A549 (cell line): ENCODE data around the gene ACSL3. TPM values are rescaled to one million over a fixed set of nuclear protein-coding genes. Genes with fewer than 3 reads are reported as not detected.
"Not testable (repeated sequence)": the region's sequence is repeated elsewhere in the genome, so short reads cannot be mapped to it uniquely, and the experiment has no call there.

Experiments used
- ATAC-seq, 2 experiments: fragments of 200-7000 bp in 1 of 2; fragments of >200 bp in 1 of 2; cut with Nextera tagmentation in 1 of 2; cut with Tn5 transposase in 1 of 2; 3 replicates each; pipeline versions ENCODE4 v1.8.0 to v1.9.1; 2018 to 2020; ENCODE audit warnings: mild to moderate bottlenecking in 1 of 2, moderate library complexity in 1 of 2
- CTCF ChIA-PET: fragments of 300-600 bp; sonication (Branson Sonifier 250); formaldehyde crosslinking; extraction: SDS; loops from one replicate; lab custom pipeline; 2021; ENCODE audit warnings: antibody characterized with exemption, inconsistent platforms; lab: Yijun Ruan, JAX
- POLR2A ChIA-PET: fragments of 350-600 bp; formaldehyde crosslinking; extraction: SDS; loops from one replicate; lab custom pipeline; 2021; ENCODE audit warnings: antibody characterized with exemption, inconsistent platforms; lab: Yijun Ruan, JAX
- DNase-seq, 2 experiments: peaks; one replicate each; pipeline versions ENCODE4 v3.0.0 to v3.0.0-alpha.2; 2011 to 2016; ENCODE audit warnings: low read depth in 1 of 2, low spot score in 1 of 2
- FAIRE-seq: peaks from 2 replicates; lab custom pipeline; 2011; peaks lifted over from hg19 to GRCh38; lab: Jason Lieb, UNC
- H3K27ac ChIP-seq, 2 experiments: fragments of >200 bp; sonication (Bioruptor Twin); formaldehyde crosslinking; 3 replicates each; pipeline ENCODE4 v1.5.1; 2016 to 2017
- H3K4me1 ChIP-seq: fragments of >200 bp; sonication (Bioruptor Twin); formaldehyde crosslinking; 3 replicates; pipeline ENCODE4 v1.6.1; 2016
- H3K4me2 ChIP-seq: fragments of >200 bp; sonication (Bioruptor Twin); formaldehyde crosslinking; 3 replicates; pipeline ENCODE4 v1.6.1; 2016
- H3K4me3 ChIP-seq: fragments of >200 bp; sonication (Bioruptor Twin); formaldehyde crosslinking; 3 replicates; pipeline ENCODE4 v1.5.1; 2016
- H3K9me3 ChIP-seq: fragments of >200 bp; sonication (Bioruptor Twin); formaldehyde crosslinking; 3 replicates; pipeline ENCODE4 v1.6.1; 2016
- CBX2 ChIP-seq: fragments of 200-600 bp; sonication (generic); IDR thresholded peaks from 2 replicates; pipeline ENCODE4 v1.6.1; 2016; ENCODE audit warnings: low read depth, mild to moderate bottlenecking, borderline replicate concordance
- CBX8 ChIP-seq: fragments of 200-600 bp; sonication (generic); IDR thresholded peaks from 2 replicates; pipeline ENCODE4 v1.6.1; 2016
- EP300 ChIP-seq, 2 experiments: fragments of >200 bp; sonication (Bioruptor Twin); formaldehyde crosslinking; IDR thresholded peaks; 2 replicates in 1 of 2; 3 replicates in 1 of 2; pipeline ENCODE4 v1.6.1; 2016 to 2017
- FOSB ChIP-seq: fragments of 250-450 bp; sonication (Bioruptor Pico); IDR thresholded peaks from 2 replicates; pipeline ENCODE4 v1.5.0; 2020; ENCODE audit warnings: mild to moderate bottlenecking, moderate library complexity
- HOXB13 ChIP-seq: fragments of 250-450 bp; sonication (Bioruptor Pico); IDR thresholded peaks from 2 replicates; pipeline ENCODE4 v1.5.0; 2020; ENCODE audit warnings: low read depth, mild to moderate bottlenecking, moderate library complexity
- MAFK ChIP-seq: fragments of 450-650 bp; IDR thresholded peaks from 2 replicates; pipeline ENCODE4 v1.6.1; 2014; ENCODE audit not compliant: partially characterized antibody
- POLR2A ChIP-seq: IDR thresholded peaks from 2 replicates; pipeline ENCODE4 v1.6.1; 2012; ENCODE audit warnings: mild to moderate bottlenecking, low read length
- POLR2AphosphoS2 ChIP-seq: conservative IDR thresholded peaks from 2 replicates; pipeline ENCODE4 v1.6.1; 2012; ENCODE audit warnings: low read length, improper control_type of control experiment, inconsistent platforms
- RAD21 ChIP-seq, 2 experiments: fragments of >200 bp in 1 of 2; sonication (Bioruptor Twin) in 1 of 2; formaldehyde crosslinking in 1 of 2; IDR thresholded peaks in 1 of 2; conservative IDR thresholded peaks in 1 of 2; 2 replicates in 1 of 2; 3 replicates in 1 of 2; pipeline ENCODE4 v1.6.1; 2012 to 2018; ENCODE audit warnings: inconsistent platforms in 1 of 2
- RNF2 ChIP-seq: fragments of 200-600 bp; sonication (generic); IDR thresholded peaks from 2 replicates; pipeline ENCODE4 v1.6.1; 2016; ENCODE audit warnings: low read depth, mild to moderate bottlenecking, antibody characterized with exemption, moderate library complexity, borderline replicate concordance
- SMC3 ChIP-seq: fragments of >200 bp; sonication (Bioruptor Twin); formaldehyde crosslinking; IDR thresholded peaks from 3 replicates; pipeline ENCODE4 v1.6.1; 2018; ENCODE audit warnings: inconsistent platforms
- WGBS: methylation state at CpG from one replicate; pipeline ENCODE4 v1.1.6; 2017; ENCODE audit errors: missing lambda C conversion rate; 5-methylcytosine and 5-hydroxymethylcytosine counted together
- polyA plus RNA-seq, 4 experiments: library from polyadenylated mRNA; depleted of rRNA in 3 of 4; stranded (reverse); fragments of >200 nt; fragmentation: RNase III in 1 of 4; extraction: RNeasy Plus Mini Kit Qiagen cat#74134 plus additional on column Dnase treatment in 1 of 4; gene quantifications; 2 replicates in 3 of 4; 3 replicates in 1 of 4; pipeline ENCODE4 v1.2.3, GENCODE V29; 2011 to 2017
- TF ChIP-seq, protein P1 (sequence below): fragments of 250-450 bp; sonication (Bioruptor Pico); IDR thresholded peaks from 2 replicates; pipeline ENCODE4 v1.5.0; 2021; ENCODE audit warnings: mild to moderate bottlenecking, moderate library complexity, borderline replicate concordance
- TF ChIP-seq, protein P2 (sequence below): fragments of >200 bp; sonication (Bioruptor Twin); formaldehyde crosslinking; IDR thresholded peaks from 3 replicates; pipeline ENCODE4 v1.5.1; 2016

The ACSL3 gene
- polyA plus RNA-seq, 2 of the 4 experiments (the other 2 are of a cell fraction), result 142 to 160 TPM

DNA sequence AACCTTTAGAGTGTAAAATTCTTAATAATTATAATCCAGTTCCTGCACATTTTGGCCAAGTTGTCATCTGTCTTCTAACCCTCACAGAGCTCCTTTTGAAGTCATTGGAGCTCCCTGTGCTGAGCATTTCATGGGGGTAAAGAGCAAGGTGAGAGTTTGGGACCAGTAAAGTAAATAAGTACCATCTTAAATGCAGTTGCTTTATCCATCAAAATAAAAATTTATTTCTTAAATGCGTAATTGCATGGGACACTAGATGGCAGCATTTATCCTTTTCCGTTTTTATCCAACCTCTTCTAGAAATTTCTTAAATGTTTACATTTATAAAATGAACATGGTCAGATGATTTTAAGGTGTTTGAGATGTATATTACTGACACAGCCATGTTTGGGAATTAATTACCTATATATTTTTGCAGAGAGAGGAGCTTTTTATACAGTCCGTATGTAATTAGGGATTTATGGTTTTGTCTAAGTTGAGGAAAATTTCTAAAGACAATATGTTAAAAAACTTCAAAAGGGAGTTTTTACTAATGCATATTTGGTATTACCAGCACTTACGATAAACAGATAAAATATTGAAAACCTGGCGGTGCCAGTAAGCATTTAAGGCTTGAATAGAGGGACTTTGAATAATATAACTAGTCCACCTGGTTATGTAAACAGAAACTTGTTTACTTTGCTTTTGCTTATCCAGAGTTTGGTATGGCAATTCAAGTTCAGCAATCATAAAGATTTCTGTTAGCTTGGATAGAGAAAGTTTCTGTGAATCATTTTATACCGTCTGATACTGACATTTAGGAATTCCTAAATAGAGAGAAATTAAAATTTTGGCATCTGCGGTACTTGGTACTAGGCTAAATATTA lies 54.5 kb downstream of the ACSL3 start:
- FAIRE-seq (no peak), ATAC-seq (no peak), DNase-seq (peak in 1 of 2 experiments; percentile 27)
- TF ChIP-seq CBX8 (no peak), RAD21 (conservative IDR thresholded peaks at IDR 0.05 in 1 of 2, IDR thresholded peaks at IDR 0.05 in 1 of 2) (peak in 1 of 2 experiments; percentile 36; a peak in 3 of 5 replicates), POLR2A (no peak), EP300 (IDR thresholded peaks at IDR 0.05) (no peak), HOXB13 (CRISPR knock-in tag) (no peak), CBX2 (no peak), SMC3 (peak; percentile 15; the same call in 1 of the 3 replicates), POLR2AphosphoS2 (no peak)
- TF ChIP-seq, protein P1, sequence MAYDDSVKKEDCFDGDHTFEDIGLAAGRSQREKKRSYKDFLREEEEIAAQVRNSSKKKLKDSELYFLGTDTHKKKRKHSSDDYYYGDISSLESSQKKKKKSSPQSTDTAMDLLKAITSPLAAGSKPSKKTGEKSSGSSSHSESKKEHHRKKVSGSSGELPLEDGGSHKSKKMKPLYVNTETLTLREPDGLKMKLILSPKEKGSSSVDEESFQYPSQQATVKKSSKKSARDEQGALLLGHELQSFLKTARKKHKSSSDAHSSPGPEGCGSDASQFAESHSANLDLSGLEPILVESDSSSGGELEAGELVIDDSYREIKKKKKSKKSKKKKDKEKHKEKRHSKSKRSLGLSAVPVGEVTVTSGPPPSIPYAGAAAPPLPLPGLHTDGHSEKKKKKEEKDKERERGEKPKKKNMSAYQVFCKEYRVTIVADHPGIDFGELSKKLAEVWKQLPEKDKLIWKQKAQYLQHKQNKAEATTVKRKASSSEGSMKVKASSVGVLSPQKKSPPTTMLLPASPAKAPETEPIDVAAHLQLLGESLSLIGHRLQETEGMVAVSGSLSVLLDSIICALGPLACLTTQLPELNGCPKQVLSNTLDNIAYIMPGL, result no peak
- TF ChIP-seq, protein P2, sequence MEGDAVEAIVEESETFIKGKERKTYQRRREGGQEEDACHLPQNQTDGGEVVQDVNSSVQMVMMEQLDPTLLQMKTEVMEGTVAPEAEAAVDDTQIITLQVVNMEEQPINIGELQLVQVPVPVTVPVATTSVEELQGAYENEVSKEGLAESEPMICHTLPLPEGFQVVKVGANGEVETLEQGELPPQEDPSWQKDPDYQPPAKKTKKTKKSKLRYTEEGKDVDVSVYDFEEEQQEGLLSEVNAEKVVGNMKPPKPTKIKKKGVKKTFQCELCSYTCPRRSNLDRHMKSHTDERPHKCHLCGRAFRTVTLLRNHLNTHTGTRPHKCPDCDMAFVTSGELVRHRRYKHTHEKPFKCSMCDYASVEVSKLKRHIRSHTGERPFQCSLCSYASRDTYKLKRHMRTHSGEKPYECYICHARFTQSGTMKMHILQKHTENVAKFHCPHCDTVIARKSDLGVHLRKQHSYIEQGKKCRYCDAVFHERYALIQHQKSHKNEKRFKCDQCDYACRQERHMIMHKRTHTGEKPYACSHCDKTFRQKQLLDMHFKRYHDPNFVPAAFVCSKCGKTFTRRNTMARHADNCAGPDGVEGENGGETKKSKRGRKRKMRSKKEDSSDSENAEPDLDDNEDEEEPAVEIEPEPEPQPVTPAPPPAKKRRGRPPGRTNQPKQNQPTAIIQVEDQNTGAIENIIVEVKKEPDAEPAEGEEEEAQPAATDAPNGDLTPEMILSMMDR, result peak; percentile 75
- peak overlapping the region; percentile 15; the same call in 2 of the 3 replicates for H3K4me2 ChIP-seq
- CTCF ChIA-PET, result interaction anchor here (0.6 to 2.3 kb wide), 26 partner anchors 8 to 225 kb away, joined by 3 to 14 read pairs (median 4); no protein-coding TSS in a partner anchor
- POLR2A ChIA-PET, result no interaction called here
- 60% methylated on average over 7 of the region's 7 CpGs for WGBS
- H3K9me3 ChIP-seq, result no peaks in the 10 kb centered on the region
- no peak overlapping the region for H3K27ac ChIP-seq
- H3K4me1 ChIP-seq, result peaks cover 43% of the 10 kb centered on the region
- H3K4me3 ChIP-seq, result no peak overlapping the region

DNA sequence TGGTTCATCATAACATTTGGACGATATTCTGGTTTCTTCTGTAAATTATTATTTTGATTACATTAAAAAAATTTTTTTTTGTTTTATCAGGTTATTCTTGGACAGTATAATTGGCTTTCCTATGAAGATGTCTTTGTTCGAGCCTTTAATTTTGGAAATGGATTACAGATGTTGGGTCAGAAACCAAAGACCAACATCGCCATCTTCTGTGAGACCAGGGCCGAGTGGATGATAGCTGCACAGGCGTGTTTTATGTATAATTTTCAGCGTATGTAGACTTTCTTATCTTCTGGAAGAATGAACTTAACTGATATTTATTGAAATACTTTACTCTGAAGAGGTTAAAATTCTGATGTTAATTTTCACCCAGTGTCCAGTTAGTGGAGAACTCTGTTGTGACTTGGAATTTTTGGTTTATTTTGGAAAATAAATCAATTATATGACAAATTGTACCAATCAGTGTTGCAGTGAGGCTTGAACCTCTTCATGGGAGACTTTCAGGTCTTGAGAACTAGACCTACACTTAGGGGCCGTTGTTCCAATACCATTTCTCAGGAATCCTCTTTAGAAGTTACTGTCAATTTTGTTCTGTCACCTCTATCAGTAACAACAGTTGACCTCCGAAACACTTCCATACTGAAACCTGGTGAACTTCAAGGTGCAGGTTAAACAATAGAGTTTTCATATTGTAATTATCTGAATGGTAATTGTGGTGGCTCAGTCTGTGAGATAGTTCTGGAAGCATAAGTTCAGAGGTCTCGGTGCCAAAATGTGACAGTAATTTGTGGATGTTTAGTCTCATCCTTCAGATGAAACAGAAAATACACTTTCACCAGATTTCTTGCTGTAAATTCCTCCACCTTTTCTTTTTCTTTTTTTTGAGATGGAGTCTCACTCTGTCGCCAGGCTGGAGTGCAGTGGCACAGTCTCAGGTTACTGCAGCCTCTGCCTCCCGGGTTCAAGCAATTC lies 55.7 kb downstream of the ACSL3 start:
- 91% methylated on average over 11 of the region's 11 CpGs for WGBS
- ChIA-PET CTCF (interaction anchor here (0.5 to 2.3 kb wide), 10 partner anchors 10 to 1000 kb away, joined by 3 to 14 read pairs (median 4); no protein-coding TSS in a partner anchor), POLR2A (no interaction called here)
- Histone ChIP-seq H3K27ac (no peak overlapping the region), H3K4me3 (no peak overlapping the region), H3K4me1 (peaks cover 44% of the 10 kb centered on the region), H3K4me2 (no peak overlapping the region), H3K9me3 (no peaks in the 10 kb centered on the region)
- ATAC-seq (no peak), DNase-seq (no peak), FAIRE-seq (no peak)
- TF ChIP-seq RAD21 (conservative IDR thresholded peaks at IDR 0.05 in 1 of 2, IDR thresholded peaks at IDR 0.05 in 1 of 2), result peak; percentile 12 to 31; a peak in 1 of 5 replicates
- TF ChIP-seq, protein P2, result peak; percentile 13; the same call in 1 of the 3 replicates
- TF ChIP-seq RNF2, result no peak
- TF ChIP-seq MAFK, result no peak
- TF ChIP-seq FOSB (CRISPR knock-in tag), result no peak
- TF ChIP-seq, all 56 proteins: peak for 2

DNA sequence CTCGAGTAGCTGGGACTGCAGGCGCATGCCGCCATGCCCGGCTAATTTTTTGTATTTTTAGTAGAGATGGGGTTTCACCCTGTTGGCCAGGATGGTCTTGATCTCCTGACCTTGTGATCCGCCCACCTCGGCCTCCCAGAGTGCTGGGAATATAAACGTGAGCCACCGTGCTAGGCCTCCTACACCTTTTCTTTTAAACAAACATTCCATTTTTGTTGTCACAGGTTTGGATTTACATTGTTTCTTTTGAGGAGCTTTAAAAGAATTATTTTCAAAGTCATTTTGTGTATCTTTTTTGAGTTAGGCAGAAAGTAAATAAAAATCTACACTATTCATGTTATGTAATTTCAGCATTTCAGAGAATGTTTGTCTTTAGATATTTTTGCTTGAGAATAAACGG lies 56.4 kb downstream of the ACSL3 start:
- WGBS, result 60% methylated on average over 9 of the region's 9 CpGs
- ATAC-seq, H3K4me3 ChIP-seq, DNase-seq, H3K9me3 ChIP-seq, H3K27ac ChIP-seq, H3K4me2 ChIP-seq, POLR2A ChIA-PET, FAIRE-seq: not testable (repeated sequence)
- H3K4me1 ChIP-seq, result peaks cover 44% of the 10 kb centered on the region
- CTCF ChIA-PET, result interaction anchor here (0.7 to 1.1 kb wide), 2 partner anchors 22 to 209 kb away, joined by 3 read pairs; no protein-coding TSS in a partner anchor
